Neural cell (in vitro differentiated cells): ENCODE data around the gene SETD6. TPM values are rescaled to one million over a fixed set of nuclear protein-coding genes. Genes with fewer than 3 reads are reported as not detected.

Source experiments
- H2AFZ ChIP-seq: fragments of 200-600, 300-800 bp; sonication (generic), shearing (Covaris generic); 2 replicates; pipeline ENCODE4 v1.6.0; 2014; ENCODE audit warnings: low read depth, mild to moderate bottlenecking, antibody characterized with exemption, low read length, moderate library complexity
- H3F3A ChIP-seq: fragments of 200-600 bp; shearing (Covaris generic); 2 replicates; pipeline ENCODE4 v1.6.1; 2016; ENCODE audit warnings: mild to moderate bottlenecking, moderate library complexity, mixed read lengths, antibody characterized with exemption, low read length; ENCODE audit not compliant: insufficient read depth, poor library complexity, severe bottlenecking
- H3K27ac ChIP-seq: fragments of 200-600, 300-800 bp; sonication (generic), shearing (Covaris generic); 2 replicates; pipeline ENCODE4 v1.5.1; 2014; ENCODE audit warnings: mild to moderate bottlenecking, low read length, moderate library complexity
- H3K27me3 ChIP-seq: fragments of 300-800, 200-600 bp; sonication (generic), shearing (Covaris generic); 2 replicates; pipeline ENCODE4 v1.6.0; 2014; ENCODE audit warnings: mild to moderate bottlenecking, low read depth, low read length, moderate library complexity; ENCODE audit not compliant: insufficient read depth
- H3K36me3 ChIP-seq: fragments of 300-800, 200-600 bp; sonication (generic), shearing (Covaris generic); 2 replicates; pipeline ENCODE4 v1.5.1; 2014; ENCODE audit warnings: mild to moderate bottlenecking, antibody characterized with exemption, low read length, moderate library complexity; ENCODE audit not compliant: insufficient read depth
- H3K4me2 ChIP-seq: fragments of 300-800, 200-600 bp; sonication (generic), shearing (Covaris generic); 2 replicates; pipeline ENCODE4 v1.6.0; 2014; ENCODE audit warnings: mild to moderate bottlenecking, low read length
- H3K4me3 ChIP-seq: fragments of 300-800, 200-600 bp; sonication (generic), shearing (Covaris generic); 2 replicates; pipeline ENCODE4 v1.5.1; 2014; ENCODE audit warnings: mild to moderate bottlenecking, low read length, moderate library complexity
- H3K79me2 ChIP-seq: fragments of 200-600 bp; shearing (Covaris generic); replicated peaks from 2 replicates; pipeline ENCODE4 v1.6.0; 2014; ENCODE audit warnings: mild to moderate bottlenecking, low read length, moderate library complexity; ENCODE audit not compliant: insufficient read depth
- H3K9ac ChIP-seq: fragments of 300-800, 200-600 bp; sonication (generic), shearing (Covaris generic); 2 replicates; pipeline ENCODE4 v1.6.1; 2016; ENCODE audit warnings: mild to moderate bottlenecking, low read length, mixed read lengths
- H3K9me2 ChIP-seq: fragments of 200-600 bp; shearing (Covaris generic); 2 replicates; pipeline ENCODE4 v1.6.1; 2016; ENCODE audit warnings: mild to moderate bottlenecking, low read length, mixed read lengths; ENCODE audit not compliant: insufficient read depth
- H3K9me3 ChIP-seq: fragments of 200-600, 300-800 bp; sonication (generic), shearing (Covaris generic); 2 replicates; pipeline ENCODE4 v1.6.1; 2016; ENCODE audit warnings: mild to moderate bottlenecking, mixed run types, low read length, moderate library complexity, mixed read lengths
- H4K20me1 ChIP-seq: fragments of 200-600 bp; shearing (Covaris generic); 2 replicates; pipeline ENCODE4 v1.6.1; 2016; ENCODE audit warnings: mild to moderate bottlenecking, mixed run types; ENCODE audit not compliant: insufficient read depth
- CTCF ChIP-seq: fragments of 450-650 bp; IDR thresholded peaks from 2 replicates; pipeline ENCODE4 v1.5.1; 2014; ENCODE audit warnings: antibody characterized with exemption, mild to moderate bottlenecking, moderate library complexity; ENCODE audit not compliant: poor library complexity, severe bottlenecking
- EP300 ChIP-seq: fragments of 450-650 bp; conservative IDR thresholded peaks from 2 replicates; pipeline ENCODE4 v1.6.1; 2014; ENCODE audit warnings: antibody characterized with exemption, mild to moderate bottlenecking, moderate library complexity; ENCODE audit not compliant: poor library complexity, severe bottlenecking
- EZH2 ChIP-seq: fragments of 200-600, 300-800 bp; shearing (Covaris generic), sonication (generic); IDR thresholded peaks from 2 replicates; pipeline ENCODE4 v1.6.1; 2014; ENCODE audit warnings: antibody characterized with exemption, low read length, borderline replicate concordance, mild to moderate bottlenecking; ENCODE audit not compliant: insufficient read depth, poor library complexity, severe bottlenecking
- MXI1 ChIP-seq: fragments of 450-650 bp; conservative IDR thresholded peaks from 2 replicates; pipeline ENCODE4 v1.6.1; 2014; ENCODE audit warnings: antibody characterized with exemption, mild to moderate bottlenecking; ENCODE audit not compliant: poor library complexity, severe bottlenecking
- POLR2AphosphoS5 ChIP-seq: IDR thresholded peaks from 2 replicates; pipeline ENCODE4 v1.6.1; 2012
- RAD21 ChIP-seq: fragments of 450-650 bp; conservative IDR thresholded peaks from 2 replicates; pipeline ENCODE4 v1.6.1; 2014; ENCODE audit warnings: antibody characterized with exemption, mild to moderate bottlenecking, moderate library complexity
- SMC3 ChIP-seq: fragments of 450-650 bp; conservative IDR thresholded peaks from 2 replicates; pipeline ENCODE4 v1.6.1; 2014; ENCODE audit warnings: antibody characterized with exemption, mild to moderate bottlenecking, moderate library complexity; ENCODE audit not compliant: poor library complexity
- TAF1 ChIP-seq: IDR thresholded peaks from 2 replicates; pipeline ENCODE4 v1.6.1; 2012; ENCODE audit warnings: low read depth
- polyA plus RNA-seq: library from polyadenylated mRNA; depleted of rRNA; stranded (reverse); fragments of >200 nt; gene quantifications from 2 replicates; pipeline ENCODE4 v1.2.3, GENCODE V29; 2014
- TF ChIP-seq, protein P1 (sequence below): IDR thresholded peaks from 2 replicates; pipeline ENCODE4 v1.6.1; 2012; ENCODE audit warnings: borderline replicate concordance

SETD6 gene
- polyA plus RNA-seq, 1 donor from 2014 or later = 61.2 TPM

GRCh38 chr16:58503863-58504688, 11.2 kb upstream of the SETD6 start:
- TF ChIP-seq EP300 = no peak
- no peak for TF ChIP-seq CTCF
- no peak for TF ChIP-seq RAD21
- TF ChIP-seq MXI1 = no peak
- TF ChIP-seq TAF1 = no peak
- H3K79me2 ChIP-seq = peaks cover 37% of the 10 kb centered on the region
- H3F3A ChIP-seq = no peaks in the 10 kb centered on the region
- H3K9me3 ChIP-seq = no peaks in the 10 kb centered on the region
- H3K4me3 ChIP-seq = no peak overlapping the region
- no peak overlapping the region for H2AFZ ChIP-seq
- no peak overlapping the region for H3K4me2 ChIP-seq
- peaks cover 4% of the 10 kb centered on the region for H4K20me1 ChIP-seq
- H3K9ac ChIP-seq = no peak overlapping the region
- H3K27ac ChIP-seq = no peak overlapping the region
- H3K9me2 ChIP-seq = no peaks in the 10 kb centered on the region
- H3K36me3 ChIP-seq = no peaks in the 10 kb centered on the region
- no peaks in the 10 kb centered on the region for H3K27me3 ChIP-seq

DNA sequence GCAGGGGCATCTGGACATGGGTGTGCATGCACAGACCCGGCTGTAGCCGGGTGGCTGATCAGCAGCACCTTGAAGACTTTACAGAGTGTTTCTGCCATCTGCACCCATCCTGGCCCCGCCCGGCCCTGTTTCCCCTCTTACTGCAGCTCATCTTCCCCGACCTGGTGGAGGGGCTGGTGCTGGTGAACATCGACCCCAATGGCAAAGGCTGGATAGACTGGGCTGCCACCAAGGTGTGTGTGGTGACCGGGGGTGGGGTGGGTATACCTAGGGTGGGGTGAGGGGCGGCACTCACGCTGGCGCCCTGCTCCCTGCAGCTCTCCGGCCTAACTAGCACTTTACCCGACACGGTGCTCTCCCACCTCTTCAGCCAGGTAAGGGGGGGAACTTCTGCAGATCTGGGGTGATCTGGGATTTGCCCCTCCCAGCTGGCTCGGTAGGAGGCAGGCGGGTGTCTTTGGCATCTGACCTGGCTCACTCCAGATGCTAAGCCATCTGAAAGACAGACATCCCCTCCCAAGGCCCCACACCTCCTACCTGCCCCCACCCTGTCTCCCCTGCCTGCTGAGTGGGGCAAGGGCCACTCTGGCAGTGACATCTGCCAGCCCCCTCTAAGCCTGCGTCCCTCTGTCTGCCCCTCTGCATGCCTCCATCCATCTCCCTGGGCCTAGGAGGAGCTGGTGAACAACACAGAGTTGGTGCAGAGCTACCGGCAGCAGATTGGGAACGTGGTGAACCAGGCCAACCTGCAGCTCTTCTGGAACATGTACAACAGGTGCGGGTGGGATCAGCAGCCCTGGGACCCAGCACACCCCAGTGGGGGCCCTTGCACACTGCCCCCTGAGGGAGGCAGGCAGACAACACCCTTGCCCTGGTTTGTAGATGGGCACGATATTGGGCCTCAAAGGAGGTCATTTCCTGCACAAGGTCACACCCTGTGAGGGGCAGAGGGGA, 8.8 kb upstream of the SETD6 start:
- Histone ChIP-seq H3K27me3 (no peaks in the 10 kb centered on the region), H3K9me3 (no peaks in the 10 kb centered on the region), H3K9ac (no peak overlapping the region), H2AFZ (no peak overlapping the region), H3F3A (no peaks in the 10 kb centered on the region), H3K4me3 (no peak overlapping the region), H3K79me2 (peaks cover 17% of the 10 kb centered on the region), H3K4me2 (no peak overlapping the region), H3K36me3 (no peaks in the 10 kb centered on the region), H3K9me2 (no peaks in the 10 kb centered on the region), H4K20me1 (peaks cover 4% of the 10 kb centered on the region), H3K27ac (no peak overlapping the region)
- TF ChIP-seq POLR2AphosphoS5 (no peak), RAD21 (no peak), EP300 (no peak), MXI1 (no peak), CTCF (no peak), SMC3 (no peak), TAF1 (no peak), EZH2 (no peak)
- TF ChIP-seq, protein P1, sequence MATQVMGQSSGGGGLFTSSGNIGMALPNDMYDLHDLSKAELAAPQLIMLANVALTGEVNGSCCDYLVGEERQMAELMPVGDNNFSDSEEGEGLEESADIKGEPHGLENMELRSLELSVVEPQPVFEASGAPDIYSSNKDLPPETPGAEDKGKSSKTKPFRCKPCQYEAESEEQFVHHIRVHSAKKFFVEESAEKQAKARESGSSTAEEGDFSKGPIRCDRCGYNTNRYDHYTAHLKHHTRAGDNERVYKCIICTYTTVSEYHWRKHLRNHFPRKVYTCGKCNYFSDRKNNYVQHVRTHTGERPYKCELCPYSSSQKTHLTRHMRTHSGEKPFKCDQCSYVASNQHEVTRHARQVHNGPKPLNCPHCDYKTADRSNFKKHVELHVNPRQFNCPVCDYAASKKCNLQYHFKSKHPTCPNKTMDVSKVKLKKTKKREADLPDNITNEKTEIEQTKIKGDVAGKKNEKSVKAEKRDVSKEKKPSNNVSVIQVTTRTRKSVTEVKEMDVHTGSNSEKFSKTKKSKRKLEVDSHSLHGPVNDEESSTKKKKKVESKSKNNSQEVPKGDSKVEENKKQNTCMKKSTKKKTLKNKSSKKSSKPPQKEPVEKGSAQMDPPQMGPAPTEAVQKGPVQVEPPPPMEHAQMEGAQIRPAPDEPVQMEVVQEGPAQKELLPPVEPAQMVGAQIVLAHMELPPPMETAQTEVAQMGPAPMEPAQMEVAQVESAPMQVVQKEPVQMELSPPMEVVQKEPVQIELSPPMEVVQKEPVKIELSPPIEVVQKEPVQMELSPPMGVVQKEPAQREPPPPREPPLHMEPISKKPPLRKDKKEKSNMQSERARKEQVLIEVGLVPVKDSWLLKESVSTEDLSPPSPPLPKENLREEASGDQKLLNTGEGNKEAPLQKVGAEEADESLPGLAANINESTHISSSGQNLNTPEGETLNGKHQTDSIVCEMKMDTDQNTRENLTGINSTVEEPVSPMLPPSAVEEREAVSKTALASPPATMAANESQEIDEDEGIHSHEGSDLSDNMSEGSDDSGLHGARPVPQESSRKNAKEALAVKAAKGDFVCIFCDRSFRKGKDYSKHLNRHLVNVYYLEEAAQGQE = no peak
